ENCODE data around the gene FARSB.
"Not testable (repeated sequence)": the region's sequence is repeated elsewhere in the genome, so short reads cannot be mapped to it uniquely, and the experiment has no call there.

FARSB gene

GRCh38 chr2:222655787-222656525 lies at the start of gene FARSB:
Gene FARSB (minus strand): TSS chr2:222656092. CDS start chr2:222656073, 19 bp downstream.
- peak; percentile 83 to 90 for DNase-seq (ENCODE audit: low read depth in 2 of 2)

GRCh38 chr2:222703886-222704285 lies 48.0 kb upstream of the FARSB start:
- no peak for DNase-seq (ENCODE audit: low read depth in 2 of 2)

GRCh38 chr2:222703091-222703490 lies 47.2 kb upstream of the FARSB start:
- DNase-seq (ENCODE audit: low read depth in 2 of 2): no peak

GRCh38 chr2:222701721-222702131 lies 45.8 kb upstream of the FARSB start:
- no peak for DNase-seq (ENCODE audit: low read depth in 2 of 2)

GRCh38 chr2:222701233-222701632 lies 45.3 kb upstream of the FARSB start:
- DNase-seq (ENCODE audit: low read depth in 2 of 2): no peak

GRCh38 chr2:222698276-222698675 lies 42.4 kb upstream of the FARSB start:
- DNase-seq (ENCODE audit: low read depth in 2 of 2): no peak

- no peak for DNase-seq (ENCODE audit: low read depth in 2 of 2)
Observed at GRCh38 chr2:222693837-222694236, 37.9 kb upstream of the FARSB start.

GRCh38 chr2:222693413-222693812 lies 37.5 kb upstream of the FARSB start:
- DNase-seq (ENCODE audit: low read depth in 2 of 2): not testable (repeated sequence)

GRCh38 chr2:222690564-222691200 lies 34.8 kb upstream of the FARSB start:
- DNase-seq (ENCODE audit: low read depth in 2 of 2): peak; percentile 48 to 54

- DNase-seq (ENCODE audit: low read depth in 2 of 2): no peak
Observed at GRCh38 chr2:222689322-222689721, 33.4 kb upstream of the FARSB start.

GRCh38 chr2:222688917-222689316 lies 33.0 kb upstream of the FARSB start:
- no peak for DNase-seq (ENCODE audit: low read depth in 2 of 2)

GRCh38 chr2:222686086-222686750 lies 30.3 kb upstream of the FARSB start:
- DNase-seq (ENCODE audit: low read depth in 2 of 2): no peak

- DNase-seq (ENCODE audit: low read depth in 2 of 2): no peak
Observed at GRCh38 chr2:222683805-222684204, 27.9 kb upstream of the FARSB start.

GRCh38 chr2:222677981-222678380 lies 22.1 kb upstream of the FARSB start:
- DNase-seq (ENCODE audit: low read depth in 2 of 2): no peak

GRCh38 chr2:222673883-222674282 lies 18.0 kb upstream of the FARSB start:
- no peak for DNase-seq (ENCODE audit: low read depth in 2 of 2)

- no peak for DNase-seq (ENCODE audit: low read depth in 2 of 2)
Observed at GRCh38 chr2:222673273-222673672, 17.4 kb upstream of the FARSB start.

- DNase-seq (ENCODE audit: low read depth in 2 of 2): no peak
Observed at GRCh38 chr2:222672068-222672401, 16.1 kb upstream of the FARSB start.

- no peak for DNase-seq (ENCODE audit: low read depth in 2 of 2)
Observed at GRCh38 chr2:222671259-222672067, 15.6 kb upstream of the FARSB start, which contains the start of gene MOGAT1. Gene MOGAT1 (plus strand): TSS chr2:222671658. CDS start chr2:222671786, 128 bp downstream.

- no peak for DNase-seq (ENCODE audit: low read depth in 2 of 2)
Observed at GRCh38 chr2:222670191-222671038, 14.5 kb upstream of the FARSB start.

GRCh38 chr2:222669353-222669752 lies 13.5 kb upstream of the FARSB start:
- no peak for DNase-seq (ENCODE audit: low read depth in 2 of 2)
